Tongue (tissue), 2 donors: ENCODE results near the gene CYBB. TPM values are rescaled to one million over a fixed set of nuclear protein-coding genes. Genes with fewer than 3 reads are reported as not detected.
"Not testable (repeated sequence)": the region's sequence is repeated elsewhere in the genome, so short reads cannot be mapped to it uniquely, and the experiment has no call there.

Experiments used
- DNase-seq: peaks from one replicate; pipeline ENCODE4 v3.0.0-alpha.2; 2015
- total RNA-seq: library from RNA; depleted of rRNA; stranded (reverse); fragments of >200 nt; gene quantifications from one replicate; pipeline ENCODE4 v1.2.3, GENCODE V29; 2014

Gene CYBB
- 9.3 TPM for total RNA-seq

- no peak for DNase-seq
Observed at GRCh38 chrX:37779857-37780256, at the start of gene CYBB. Gene CYBB (plus strand): TSS chrX:37780059. CDS start chrX:37780078, 19 bp downstream.

- peak; percentile 77 for DNase-seq
Observed at GRCh38 chrX:37745354-37745753, 34.5 kb upstream of the CYBB start.

- DNase-seq = no peak
Observed at GRCh38 chrX:37745835-37746217, 34.0 kb upstream of the CYBB start.

GRCh38 chrX:37746218-37746941 lies 33.5 kb upstream of the CYBB start:
- DNase-seq = no peak

GRCh38 chrX:37746951-37747350 lies 32.9 kb upstream of the CYBB start:
- no peak for DNase-seq

GRCh38 chrX:37752281-37752680 lies 27.6 kb upstream of the CYBB start:
- DNase-seq = no peak

- DNase-seq = no peak
Observed at GRCh38 chrX:37752936-37753335, 26.9 kb upstream of the CYBB start.

- DNase-seq = no peak
Observed at GRCh38 chrX:37753384-37753783, 26.5 kb upstream of the CYBB start.

GRCh38 chrX:37754516-37754915 lies 25.3 kb upstream of the CYBB start:
- no peak for DNase-seq

GRCh38 chrX:37755025-37755424 lies 24.8 kb upstream of the CYBB start:
- DNase-seq = no peak

GRCh38 chrX:37757082-37757481 lies 22.8 kb upstream of the CYBB start:
- no peak for DNase-seq

- no peak for DNase-seq
Observed at GRCh38 chrX:37759351-37759750, 20.5 kb upstream of the CYBB start.

GRCh38 chrX:37759878-37760418 lies 19.9 kb upstream of the CYBB start:
- DNase-seq = no peak

GRCh38 chrX:37763400-37763799 lies 16.5 kb upstream of the CYBB start:
- DNase-seq = no peak

GRCh38 chrX:37765507-37765906 lies 14.4 kb upstream of the CYBB start:
- DNase-seq = no peak

GRCh38 chrX:37767430-37767829 lies 12.4 kb upstream of the CYBB start:
- DNase-seq = no peak

GRCh38 chrX:37768866-37769265 lies 11.0 kb upstream of the CYBB start:
- not testable (repeated sequence) for DNase-seq

GRCh38 chrX:37776283-37776986 lies 3.4 kb upstream of the CYBB start:
- no peak for DNase-seq

- no peak for DNase-seq
Observed at GRCh38 chrX:37776987-37777325, 2.9 kb upstream of the CYBB start.

- no peak for DNase-seq
Observed at GRCh38 chrX:37781081-37781480, 1.2 kb downstream of the CYBB start.

GRCh38 chrX:37781814-37782213 lies 2.0 kb downstream of the CYBB start:
- no peak for DNase-seq

- DNase-seq = no peak
Observed at GRCh38 chrX:37782359-37782758, 2.5 kb downstream of the CYBB start.

GRCh38 chrX:37783305-37783704 lies 3.4 kb downstream of the CYBB start:
- no peak for DNase-seq

- no peak for DNase-seq
Observed at GRCh38 chrX:37785569-37785968, 5.7 kb downstream of the CYBB start.
